Caco-2 (cell line): ENCODE data around the gene RRP15. TPM values are rescaled to one million over a fixed set of nuclear protein-coding genes. Genes with fewer than 3 reads are reported as not detected.

Experiments
- BruUV-seq: library from RNA; stranded (reverse); fragments of 400-500 nt; replicated peaks from 2 replicates; lab custom pipeline; 2021; lab: Mats Ljungman, UMichigan
- CTCF ChIA-PET: fragments of 300-600 bp; sonication (Branson Sonifier 250); formaldehyde crosslinking; loops from one replicate; lab custom pipeline; 2022; ENCODE audit warnings: antibody characterized with exemption; lab: Charles Lee
- POLR2A ChIA-PET: fragments of 300-600 bp; sonication (Branson Sonifier 250); formaldehyde crosslinking; loops from one replicate; lab custom pipeline; 2022; ENCODE audit warnings: antibody characterized with exemption; lab: Charles Lee
- DNase-seq, 2 experiments: peaks; one replicate each; pipeline versions ENCODE4 v3.0.0 to v3.0.0-alpha.2; 2020 to 2022
- H3K27me3 ChIP-seq: replicated peaks from 2 replicates; pipeline ENCODE4 v1.6.0; 2011; ENCODE audit warnings: low read length; ENCODE audit not compliant: control insufficient read depth, insufficient read depth
- H3K36me3 ChIP-seq: 2 replicates; pipeline ENCODE4 v1.5.1; 2011; ENCODE audit warnings: low read length; ENCODE audit not compliant: control insufficient read depth, insufficient read depth
- H3K4me1 ChIP-seq: fragments of 250-450 bp; sonication (Bioruptor Pico); 2 replicates; pipeline ENCODE4 v1.5.1; 2020; ENCODE audit warnings: mild to moderate bottlenecking
- H3K4me3 ChIP-seq: 2 replicates; pipeline ENCODE4 v1.5.1; 2011; ENCODE audit warnings: low read depth, mild to moderate bottlenecking, control low read depth, low read length
- H3K9me3 ChIP-seq: fragments of 250-450 bp; sonication (Bioruptor Pico); 2 replicates; pipeline ENCODE4 v1.5.1; 2020; ENCODE audit warnings: mild to moderate bottlenecking, moderate library complexity
- H3K27ac Mint-ChIP-seq: one replicate; pipeline ENCODE4 v1.8.0; 2022; ENCODE audit warnings: mixed read lengths; ENCODE audit not compliant: unreplicated experiment
- H3K27me3 Mint-ChIP-seq: one replicate; pipeline ENCODE4 v1.8.0; 2022; ENCODE audit warnings: mixed read lengths; ENCODE audit not compliant: insufficient read depth, unreplicated experiment
- H3K36me3 Mint-ChIP-seq: one replicate; pipeline ENCODE4 v1.8.0; 2022; ENCODE audit warnings: mild to moderate bottlenecking, mixed read lengths; ENCODE audit not compliant: insufficient read depth, unreplicated experiment
- H3K4me1 Mint-ChIP-seq: one replicate; pipeline ENCODE4 v1.8.0; 2022; ENCODE audit warnings: low read depth, mixed read lengths; ENCODE audit not compliant: unreplicated experiment
- H3K4me3 Mint-ChIP-seq: one replicate; pipeline ENCODE4 v1.8.0; 2022; ENCODE audit warnings: mild to moderate bottlenecking, moderate library complexity, mixed read lengths; ENCODE audit not compliant: unreplicated experiment
- H3K9me3 Mint-ChIP-seq: one replicate; pipeline ENCODE4 v1.8.0; 2022; ENCODE audit warnings: mixed read lengths; ENCODE audit not compliant: unreplicated experiment
- CTCF ChIP-seq, 2 experiments: fragments of 200-600 bp in 1 of 2; IDR thresholded peaks; 1 replicate in 1 of 2; 2 replicates in 1 of 2; pipeline versions ENCODE4 v1.5.1 to v1.8.0; 2011 to 2022; ENCODE audit warnings: antibody characterized with exemption in 1 of 2, control low read depth in 1 of 2, inconsistent platforms in 1 of 2, low read depth in 1 of 2, low read length in 1 of 2, mild to moderate bottlenecking in 1 of 2, moderate library complexity in 1 of 2; ENCODE audit not compliant: insufficient read depth in 1 of 2, severe bottlenecking in 1 of 2, unreplicated experiment in 1 of 2
- intact Hi-C: fragments of 100-400 bp; cut with micrococcal nuclease; formaldehyde crosslinking; loops from one replicate; pipeline ENCODE4 v1.10.0; 2022; ENCODE audit not compliant: unreplicated experiment
- total RNA-seq: library from RNA; stranded (reverse); gene quantifications from 2 replicates; pipeline ENCODE4 v1.2.3, GENCODE V29; 2022

RRP15 gene
- total RNA-seq, 1 experiment from 2014 or later = 44.5 TPM

- Mint-ChIP-seq H3K4me3 (no peak overlapping the region), H3K4me1 (no peaks in the 10 kb centered on the region), H3K36me3 (peaks cover 7% of the 10 kb centered on the region), H3K9me3 (no peaks in the 10 kb centered on the region), H3K27me3 (no peaks in the 10 kb centered on the region), H3K27ac (no peak overlapping the region)
- DNase-seq = no peak
- Histone ChIP-seq H3K27me3 (no peaks in the 10 kb centered on the region), H3K4me1 (peaks cover 44% of the 10 kb centered on the region), H3K36me3 (no peaks in the 10 kb centered on the region), H3K4me3 (no peak overlapping the region), H3K9me3 (no peaks in the 10 kb centered on the region)
- ChIA-PET POLR2A (no interaction called here), CTCF (interaction anchor here (1.0 kb wide), 1 partner anchor 16 kb away, joined by 3 read pairs; no protein-coding TSS in a partner anchor)
- BruUV-seq = no TSS peak
- intact Hi-C loops = loop anchor here (10.0 kb wide), 1 partner anchor 952 kb away; no protein-coding TSS in a partner anchor
- TF ChIP-seq CTCF (IDR thresholded peaks at IDR 0.05; ENCODE audit: insufficient read depth in 1 of 2, low read depth in 1 of 2, low read length in 1 of 2, severe bottlenecking in 1 of 2, unreplicated experiment in 1 of 2) = no peak
Observed at GRCh38 chr1:218362418-218363076, 77.5 kb downstream of the RRP15 start.

GRCh38 chr1:218363141-218363540, 78.0 kb downstream of the RRP15 start:
- Mint-ChIP-seq H3K27me3 (no peaks in the 10 kb centered on the region), H3K36me3 (peaks cover 7% of the 10 kb centered on the region), H3K9me3 (no peaks in the 10 kb centered on the region), H3K4me1 (no peaks in the 10 kb centered on the region), H3K4me3 (no peak overlapping the region), H3K27ac (no peak overlapping the region)
- Histone ChIP-seq H3K4me1 (peaks cover 45% of the 10 kb centered on the region), H3K4me3 (no peak overlapping the region), H3K9me3 (no peaks in the 10 kb centered on the region), H3K27me3 (no peaks in the 10 kb centered on the region), H3K36me3 (no peaks in the 10 kb centered on the region)
- no TSS peak for BruUV-seq
- intact Hi-C loops = loop anchor here (10.0 kb wide), 1 partner anchor 952 kb away; no protein-coding TSS in a partner anchor
- CTCF ChIA-PET = interaction anchor here (1.0 kb wide), 1 partner anchor 16 kb away, joined by 3 read pairs; no protein-coding TSS in a partner anchor
- POLR2A ChIA-PET = interaction anchor here (1.2 kb wide), 1 partner anchor 18 kb away, joined by 5 read pairs; no protein-coding TSS in a partner anchor
- DNase-seq = no peak
- no peak for TF ChIP-seq CTCF (IDR thresholded peaks at IDR 0.05; ENCODE audit: insufficient read depth in 1 of 2, low read depth in 1 of 2, low read length in 1 of 2, severe bottlenecking in 1 of 2, unreplicated experiment in 1 of 2)

GRCh38 chr1:218364028-218364710, 79.1 kb downstream of the RRP15 start:
- H3K4me3 Mint-ChIP-seq = no peak overlapping the region
- ChIA-PET POLR2A (interaction anchor here (1.2 kb wide), 1 partner anchor 17 kb away, joined by 5 read pairs; no protein-coding TSS in a partner anchor), CTCF (interaction anchor here (0.9 kb wide), 1 partner anchor 310 kb away, joined by 3 read pairs; no protein-coding TSS in a partner anchor)
- peak overlapping the region; percentile 23 for H3K27ac Mint-ChIP-seq
- Histone ChIP-seq H3K36me3 (no peaks in the 10 kb centered on the region), H3K9me3 (no peaks in the 10 kb centered on the region), H3K4me1 (peaks cover 55% of the 10 kb centered on the region), H3K4me3 (no peak overlapping the region), H3K27me3 (no peaks in the 10 kb centered on the region)
- DNase-seq = peak; percentile 45 to 57
- no peaks in the 10 kb centered on the region for H3K27me3 Mint-ChIP-seq
- H3K9me3 Mint-ChIP-seq = no peaks in the 10 kb centered on the region
- peaks cover 14% of the 10 kb centered on the region for H3K36me3 Mint-ChIP-seq
- TSS peak; percentile 23 for BruUV-seq
- intact Hi-C loops = loop anchor here (10.0 kb wide), 1 partner anchor 951 kb away; no protein-coding TSS in a partner anchor
- TF ChIP-seq CTCF (IDR thresholded peaks at IDR 0.05; ENCODE audit: insufficient read depth in 1 of 2, low read depth in 1 of 2, low read length in 1 of 2, severe bottlenecking in 1 of 2, unreplicated experiment in 1 of 2) = no peak
- peaks cover 6% of the 10 kb centered on the region for H3K4me1 Mint-ChIP-seq
